GM12878 (cell line): Measurements from ENCODE around the gene STAT3. TPM values are rescaled to one million over a fixed set of nuclear protein-coding genes. Genes with fewer than 3 reads are reported as not detected.

Experiments used
- ATAC-seq: fragments of 200-7000 bp; cut with Tn5 transposase; 3 replicates; pipeline ENCODE4 v1.9.1; 2020; ENCODE audit warnings: mild to moderate bottlenecking, moderate library complexity
- BruUV-seq: library from RNA; stranded (reverse); fragments of 400-500 nt; replicated peaks from 2 replicates; lab custom pipeline; 2021; lab: Mats Ljungman, UMichigan
- CTCF ChIA-PET: fragments of 300-600 bp; sonication (Branson Sonifier 250); formaldehyde crosslinking; extraction: SDS; loops from one replicate; lab custom pipeline; 2021; ENCODE audit warnings: inconsistent platforms; lab: Yijun Ruan, JAX
- POLR2A ChIA-PET: fragments of 350-600 bp; formaldehyde crosslinking; extraction: SDS; loops from one replicate; lab custom pipeline; 2021; ENCODE audit warnings: inconsistent platforms; lab: Charles Lee
- RAD21 ChIA-PET: fragments of 300-600 bp; sonication (Branson Sonifier 250); formaldehyde crosslinking; loops from one replicate; lab custom pipeline; 2023; ENCODE audit warnings: antibody characterized with exemption; ENCODE audit not compliant: unreplicated experiment; lab: Charles Lee
- SMC1A ChIA-PET: fragments of 300-600 bp; sonication (Branson Sonifier 250); formaldehyde crosslinking; loops from one replicate; lab custom pipeline; 2023; ENCODE audit not compliant: unreplicated experiment, uncharacterized antibody; lab: Charles Lee
- DNase-seq: peaks from one replicate; pipeline ENCODE4 v3.0.0-alpha.2; 2011; ENCODE audit warnings: low read depth, low spot score
- FAIRE-seq: peaks from 3 replicates; lab custom pipeline; 2011; peaks lifted over from hg19 to GRCh38; lab: Jason Lieb, UNC
- H2AFZ ChIP-seq: 2 replicates; pipeline ENCODE4 v1.6.0; 2011; ENCODE audit warnings: low read depth, low read length, control low read depth; ENCODE audit not compliant: control insufficient read depth
- H3K27ac ChIP-seq: 2 replicates; pipeline ENCODE4 v1.5.1; 2011; ENCODE audit warnings: control low read depth; ENCODE audit not compliant: control insufficient read depth, insufficient read depth
- H3K27me3 ChIP-seq, 2 experiments: replicated peaks in 1 of 2; 2 replicates each; pipeline versions ENCODE4 v1.6.0 to v1.6.1; 2011; ENCODE audit warnings: low read length in 1 of 2; ENCODE audit not compliant: control insufficient read depth in 2 of 2, insufficient read depth in 2 of 2
- H3K36me3 ChIP-seq, 2 experiments: 2 replicates each; pipeline ENCODE4 v1.5.1; 2011; ENCODE audit warnings: low read length in 1 of 2; ENCODE audit not compliant: control insufficient read depth in 2 of 2, insufficient read depth in 2 of 2
- H3K4me1 ChIP-seq: 2 replicates; pipeline ENCODE4 v1.6.1; 2011; ENCODE audit warnings: mild to moderate bottlenecking, low read length, moderate library complexity, mixed read lengths; ENCODE audit not compliant: control insufficient read depth, insufficient read depth
- H3K4me2 ChIP-seq: 2 replicates; pipeline ENCODE4 v1.6.0; 2011; ENCODE audit warnings: control low read depth; ENCODE audit not compliant: control insufficient read depth, insufficient read depth
- H3K4me3 ChIP-seq: fragments of 200-600 bp; sonication (generic); 2 replicates; pipeline ENCODE4 v1.5.1; 2016
- H3K79me2 ChIP-seq: 2 replicates; pipeline ENCODE4 v1.6.0; 2011; ENCODE audit warnings: low read length; ENCODE audit not compliant: control insufficient read depth, insufficient read depth
- H3K9ac ChIP-seq: 2 replicates; pipeline ENCODE4 v1.8.0; 2011; ENCODE audit warnings: low read length, control low read depth, mixed read lengths; ENCODE audit not compliant: control insufficient read depth, insufficient read depth
- H3K9me3 ChIP-seq: replicated peaks from 3 replicates; pipeline ENCODE4 v1.5.1; 2011; ENCODE audit warnings: mild to moderate bottlenecking, low read length; ENCODE audit not compliant: control insufficient read depth, insufficient read depth
- H4K20me1 ChIP-seq: 2 replicates; pipeline ENCODE4 v1.6.0; 2011; ENCODE audit not compliant: control insufficient read depth, insufficient read depth
- BRCA1 ChIP-seq: IDR thresholded peaks from 2 replicates; pipeline ENCODE4 v1.6.1; 2011; ENCODE audit warnings: low read depth, low read length, improper control_type of control experiment
- HCFC1 ChIP-seq: fragments of 150-350 bp; IDR thresholded peaks from 2 replicates; pipeline ENCODE4 v1.6.1; 2014; ENCODE audit warnings: low read length
- HDAC6 ChIP-seq: fragments of 200-600 bp; sonication (generic); IDR thresholded peaks from one replicate; pipeline ENCODE4 v1.8.0; 2017; ENCODE audit warnings: antibody characterized with exemption; ENCODE audit not compliant: unreplicated experiment
- MEF2A ChIP-seq: IDR thresholded peaks from 2 replicates; pipeline ENCODE4 v1.6.1; 2011; ENCODE audit warnings: low read depth, mild to moderate bottlenecking, low read length, moderate library complexity; ENCODE audit not compliant: insufficient read depth
- PAX8 ChIP-seq: fragments of 450-650 bp; IDR thresholded peaks from 2 replicates; pipeline ENCODE4 v1.6.1; 2017; ENCODE audit warnings: mild to moderate bottlenecking, moderate library complexity
- SMC3 ChIP-seq: IDR thresholded peaks from 2 replicates; pipeline ENCODE4 v1.6.1; 2011; ENCODE audit warnings: low read length, improper control_type of control experiment, borderline replicate concordance
- SREBF2 ChIP-seq: IDR thresholded peaks from 2 replicates; pipeline ENCODE4 v1.6.1; 2012; ENCODE audit warnings: mild to moderate bottlenecking, low read length
- WGBS: methylation state at CpG from one replicate; pipeline ENCODE4 v1.1.6; 2016; ENCODE audit warnings: low lambda C conversion rate; ENCODE audit not compliant: insufficient replicate concordance, insufficient coverage; ENCODE audit errors: missing lambda C conversion rate; 5-methylcytosine and 5-hydroxymethylcytosine counted together
- in situ Hi-C: fragments of 300-500 bp; cut with MboI; formaldehyde crosslinking; loops from 9 replicates; pipeline ENCODE4 v1.14.3; 2018; ENCODE audit warnings: mixed read lengths
- intact Hi-C: fragments of 100-400 bp; cut with micrococcal nuclease; formaldehyde crosslinking; loops from one replicate; pipeline ENCODE4 v1.14.2; 2022; ENCODE audit not compliant: unreplicated experiment
- polyA plus RNA-seq, 11 experiments: library from polyadenylated mRNA; depleted of rRNA in 4 of 11; unstranded in 6 of 11; stranded (reverse) in 5 of 11; fragments of >200 nt; fragmentation: Nextera tagmentation in 4 of 11; fragmentation: Illumina TruSeq in 1 of 11; extraction: Ambion mirVana in 4 of 11; extraction: Trizol in 1 of 11; gene quantifications; 1 replicate in 1 of 11; 2 replicates in 10 of 11; pipeline versions ENCODE4 v1.2.1 to v1.2.3, GENCODE V29; 2011 to 2016; ENCODE audit warnings: inconsistent platforms in 2 of 11, missing spikeins in 2 of 11, low read depth in 1 of 11
- total RNA-seq, 4 experiments: library from RNA; depleted of rRNA in 3 of 4; stranded (reverse); fragments of >200 nt in 3 of 4; fragmentation: Illumina TruSeq in 1 of 4; extraction: Trizol in 1 of 4; gene quantifications; 2 replicates each; pipeline versions ENCODE4 v1.2.1 to v1.2.3, GENCODE V29; 2013 to 2021
- TF ChIP-seq, protein P1 (sequence below): fragments of 450-650 bp; IDR thresholded peaks from 2 replicates; pipeline ENCODE4 v1.6.1; 2017; ENCODE audit warnings: antibody characterized with exemption, mild to moderate bottlenecking, moderate library complexity

The STAT3 gene
- total and polyA plus RNA-seq, 10 of the 15 experiments (the other 5 are each of a cell fraction or from before 2014, with no cell fraction given): 18.4 to 96.4 (median 60.9) TPM

DNA sequence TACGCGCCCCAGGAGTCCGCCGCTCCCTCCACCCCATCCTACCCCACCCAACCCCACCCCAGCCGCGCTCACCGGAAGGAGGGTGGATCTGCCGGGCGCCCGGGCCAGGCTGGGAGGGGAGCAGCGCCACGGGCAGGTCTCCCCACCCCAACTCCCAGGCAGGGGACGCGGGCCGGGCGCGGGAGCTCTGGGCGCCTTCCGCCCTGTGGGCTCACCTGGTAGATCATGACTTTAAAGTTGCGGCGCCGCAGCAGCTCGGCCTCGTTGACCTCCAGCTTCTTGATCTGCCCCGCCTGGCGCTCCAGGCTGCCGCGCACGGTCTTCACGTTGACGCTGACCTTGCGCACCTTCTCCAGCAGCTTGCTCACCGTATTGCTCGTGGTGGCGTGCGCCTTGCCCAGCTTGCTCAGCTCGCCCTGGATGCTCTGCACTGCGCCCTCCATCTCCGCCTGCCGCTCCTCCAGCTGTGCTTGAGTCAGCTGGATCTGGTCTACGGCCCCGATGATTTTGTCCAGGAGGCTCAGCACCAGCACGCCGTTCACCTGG is 34.2 kb upstream of the STAT3 start:
- Histone ChIP-seq H3K4me2 (peak overlapping the region; percentile 81), H4K20me1 (no peaks in the 10 kb centered on the region), H3K4me3 (peak overlapping the region; percentile 68; the same call in 1 of the 2 replicates), H2AFZ (peak overlapping the region; percentile 46; the same call in 1 of the 2 replicates), H3K9me3 (no peaks in the 10 kb centered on the region), H3K4me1 (peaks cover 5% of the 10 kb centered on the region; the same call in 1 of the 2 replicates), H3K9ac (no peak overlapping the region), H3K27ac (no peak overlapping the region), H3K27me3 (peaks cover 16 to 17% of the 10 kb centered on the region in 2 experiments; a peak in 3 of 4 replicates), H3K36me3 (no peaks in the 10 kb centered on the region), H3K79me2 (no peaks in the 10 kb centered on the region)
- SMC1A ChIA-PET: interaction anchor here (1.2 to 1.8 kb wide), 3 partner anchors 10 to 107 kb away, joined by 3 to 4 read pairs (median 4); no protein-coding TSS in a partner anchor
- no peak for FAIRE-seq
- CTCF ChIA-PET: interaction anchor here (0.6 to 1.6 kb wide), 4 partner anchors 95 to 133 kb away, joined by 3 to 5 read pairs (median 3); no protein-coding TSS in a partner anchor
- ATAC-seq: peak; percentile 69
- intact Hi-C loops: no loop called here
- POLR2A ChIA-PET: interaction anchor here (0.6 to 1.1 kb wide), 3 partner anchors 18 to 176 kb away, joined by 3 to 4 read pairs (median 3); no protein-coding TSS in a partner anchor
- WGBS: 4% methylated on average over 44 of the region's 44 CpGs
- no peak for DNase-seq
- no TSS peak for BruUV-seq
- in situ Hi-C loops: no loop called here
- TF ChIP-seq PAX8: no peak
- no peak for TF ChIP-seq MEF2A
- peak; percentile 73 for TF ChIP-seq HDAC6
- no peak for TF ChIP-seq BRCA1
- TF ChIP-seq, protein P1, sequence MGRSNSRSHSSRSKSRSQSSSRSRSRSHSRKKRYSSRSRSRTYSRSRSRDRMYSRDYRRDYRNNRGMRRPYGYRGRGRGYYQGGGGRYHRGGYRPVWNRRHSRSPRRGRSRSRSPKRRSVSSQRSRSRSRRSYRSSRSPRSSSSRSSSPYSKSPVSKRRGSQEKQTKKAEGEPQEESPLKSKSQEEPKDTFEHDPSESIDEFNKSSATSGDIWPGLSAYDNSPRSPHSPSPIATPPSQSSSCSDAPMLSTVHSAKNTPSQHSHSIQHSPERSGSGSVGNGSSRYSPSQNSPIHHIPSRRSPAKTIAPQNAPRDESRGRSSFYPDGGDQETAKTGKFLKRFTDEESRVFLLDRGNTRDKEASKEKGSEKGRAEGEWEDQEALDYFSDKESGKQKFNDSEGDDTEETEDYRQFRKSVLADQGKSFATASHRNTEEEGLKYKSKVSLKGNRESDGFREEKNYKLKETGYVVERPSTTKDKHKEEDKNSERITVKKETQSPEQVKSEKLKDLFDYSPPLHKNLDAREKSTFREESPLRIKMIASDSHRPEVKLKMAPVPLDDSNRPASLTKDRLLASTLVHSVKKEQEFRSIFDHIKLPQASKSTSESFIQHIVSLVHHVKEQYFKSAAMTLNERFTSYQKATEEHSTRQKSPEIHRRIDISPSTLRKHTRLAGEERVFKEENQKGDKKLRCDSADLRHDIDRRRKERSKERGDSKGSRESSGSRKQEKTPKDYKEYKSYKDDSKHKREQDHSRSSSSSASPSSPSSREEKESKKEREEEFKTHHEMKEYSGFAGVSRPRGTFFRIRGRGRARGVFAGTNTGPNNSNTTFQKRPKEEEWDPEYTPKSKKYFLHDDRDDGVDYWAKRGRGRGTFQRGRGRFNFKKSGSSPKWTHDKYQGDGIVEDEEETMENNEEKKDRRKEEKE: no peak
- TF ChIP-seq SREBF2: no peak
- TF ChIP-seq HCFC1: no peak
- no peak for TF ChIP-seq SMC3
- TF ChIP-seq, all 136 proteins: peak for 1
- RAD21 ChIA-PET: interaction anchor here (1.5 kb wide), 1 partner anchor 23 kb away, joined by 3 read pairs; no protein-coding TSS in a partner anchor
